ENCODE data around the gene CD3D. TPM values are rescaled to one million over a fixed set of nuclear protein-coding genes. Genes with fewer than 3 reads are reported as not detected.
A peak's percentile ranks its signal among the peaks of the same experiment; 100 is the strongest.

Gene CD3D
- not detected in 2 replicates for polyA plus RNA-seq (2013)

- H3K79me2 ChIP-seq (ENCODE audit: control insufficient read depth, insufficient read depth, low read length, poor library complexity) = no peaks in the 10 kb centered on the region
- WGBS (ENCODE audit: extremely low coverage, insufficient coverage, insufficient read length) = no CpG with 5 or more reads among the region's 13 CpGs
These were observed at the start of gene CD3D for GRCh38 chr11:118342503-118343161. Gene CD3D, minus strand, starts transcription at chr11:118342705. Its CDS starts 98 bp downstream, at chr11:118342607.

DNA sequence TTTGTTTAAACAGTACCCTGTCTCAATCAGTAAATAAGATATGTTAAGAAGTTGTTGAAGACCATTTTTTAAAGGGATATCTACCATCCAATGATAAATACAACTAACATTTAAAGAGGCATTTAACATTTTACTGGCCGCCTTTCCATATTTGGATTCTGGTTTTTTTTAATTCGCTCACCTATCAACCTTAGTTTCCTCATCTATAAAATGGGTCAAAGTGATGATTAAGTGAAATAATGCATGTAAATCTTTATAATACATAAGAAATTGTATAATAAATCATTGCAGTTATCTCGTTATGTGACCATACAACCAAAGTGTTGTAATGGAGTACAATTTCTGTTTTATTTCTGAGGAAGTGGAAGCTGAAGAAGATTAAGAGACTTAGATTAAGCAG, 41.2 kb upstream of the CD3D start:
- Histone ChIP-seq H2BK5ac (ENCODE audit: low read depth, low read length, poor library complexity) (no peak overlapping the region), H3K27me3 (ENCODE audit: insufficient read depth, low read length) (no peaks in the 10 kb centered on the region), H2BK12ac (ENCODE audit: low read length) (no peak overlapping the region), H3K18ac (ENCODE audit: low read length) (no peak overlapping the region), H2AK5ac (ENCODE audit: low read length) (no peak overlapping the region), H3K4me1 (ENCODE audit: control insufficient read depth in 1 of 2, insufficient read depth in 2 of 2, low read length in 2 of 2) (no peaks in the 10 kb centered on the region), H2AFZ (ENCODE audit: insufficient read depth, low read length, poor library complexity) (no peak overlapping the region), H3K14ac (ENCODE audit: low read length) (no peak overlapping the region), H2BK120ac (ENCODE audit: insufficient read depth, low read length, poor library complexity) (no peak overlapping the region), H4K12ac (ENCODE audit: low read depth, low read length) (no peak overlapping the region), H3K23ac (ENCODE audit: low read length) (no peak overlapping the region), H3K4ac (ENCODE audit: low read depth, low read length) (no peak overlapping the region), H3K9me3 (ENCODE audit: insufficient read depth, low read depth, low read length) (no peaks in the 10 kb centered on the region), H3K27ac (ENCODE audit: low read depth, low read length) (no peak overlapping the region), H4K8ac (ENCODE audit: low read depth, low read length) (no peak overlapping the region), H4K91ac (ENCODE audit: low read depth, low read length) (no peak overlapping the region), H3K79me1 (ENCODE audit: low read length) (no peaks in the 10 kb centered on the region), H3K36me3 (ENCODE audit: control insufficient read depth in 1 of 2, insufficient read depth in 2 of 2, low read length in 2 of 2) (peaks cover 10 to 42% of the 10 kb centered on the region in 2 experiments), H3K4me2 (ENCODE audit: low read length) (no peak overlapping the region), H3K79me2 (ENCODE audit: control insufficient read depth, insufficient read depth, low read length, poor library complexity) (no peaks in the 10 kb centered on the region), H3K9ac (ENCODE audit: low read length) (no peak overlapping the region), H3K4me3 (ENCODE audit: low read depth, low read length) (no peak overlapping the region)
- DNase-seq = no peak
- WGBS (ENCODE audit: extremely low coverage, insufficient coverage, insufficient read length) = no CpG with 5 or more reads among the region's 3 CpGs

More at GRCh38 chr11:118342503-118343161, at the start of gene CD3D:
- Histone ChIP-seq H3K14ac (ENCODE audit: low read length) (no peak within 1 kb of the TSS), H2AK5ac (ENCODE audit: low read length) (no peak within 1 kb of the TSS), H2AFZ (ENCODE audit: insufficient read depth, low read length, poor library complexity) (no peak within 1 kb of the TSS), H3K4me3 (ENCODE audit: low read depth, low read length) (no peak within 1 kb of the TSS), H3K4ac (ENCODE audit: low read depth, low read length) (no peak within 1 kb of the TSS), H4K91ac (ENCODE audit: low read depth, low read length) (no peak within 1 kb of the TSS), H3K18ac (ENCODE audit: low read length) (no peak within 1 kb of the TSS), H3K27ac (ENCODE audit: low read depth, low read length) (no peak within 1 kb of the TSS), H4K12ac (ENCODE audit: low read depth, low read length) (no peak within 1 kb of the TSS), H3K9me3 (ENCODE audit: insufficient read depth, low read depth, low read length) (no peaks in the 10 kb centered on the region), H2BK5ac (ENCODE audit: low read depth, low read length, poor library complexity) (no peak within 1 kb of the TSS), H3K4me2 (ENCODE audit: low read length) (no peak within 1 kb of the TSS), H3K9ac (ENCODE audit: low read length) (peak within 1 kb of the TSS; percentile 30), H3K23ac (ENCODE audit: low read length) (no peak within 1 kb of the TSS), H3K79me1 (ENCODE audit: low read length) (no peaks in the 10 kb centered on the region), H4K8ac (ENCODE audit: low read depth, low read length) (no peak within 1 kb of the TSS), H2BK12ac (ENCODE audit: low read length) (no peak within 1 kb of the TSS), H3K36me3 (ENCODE audit: control insufficient read depth in 1 of 2, insufficient read depth in 2 of 2, low read length in 2 of 2) (no peaks in the 10 kb centered on the region), H3K27me3 (ENCODE audit: insufficient read depth, low read length) (no peaks in the 10 kb centered on the region), H2BK120ac (ENCODE audit: insufficient read depth, low read length, poor library complexity) (no peak within 1 kb of the TSS), H3K4me1 (ENCODE audit: control insufficient read depth in 1 of 2, insufficient read depth in 2 of 2, low read length in 2 of 2) (no peaks in the 10 kb centered on the region)
- DNase-seq = no peak

GRCh38 chr11:118382954-118383353, 40.4 kb upstream of the CD3D start:
- H3K23ac ChIP-seq (ENCODE audit: low read length) = no peak overlapping the region
- H3K9ac ChIP-seq (ENCODE audit: low read length) = no peak overlapping the region
- no peaks in the 10 kb centered on the region for H3K79me1 ChIP-seq (ENCODE audit: low read length)
- no peak for DNase-seq
- H4K12ac ChIP-seq (ENCODE audit: low read depth, low read length) = no peak overlapping the region
- H2AFZ ChIP-seq (ENCODE audit: insufficient read depth, low read length, poor library complexity) = no peak overlapping the region
- H3K27me3 ChIP-seq (ENCODE audit: insufficient read depth, low read length) = no peaks in the 10 kb centered on the region
- no peak overlapping the region for H2AK5ac ChIP-seq (ENCODE audit: low read length)
- H3K79me2 ChIP-seq (ENCODE audit: control insufficient read depth, insufficient read depth, low read length, poor library complexity) = no peaks in the 10 kb centered on the region
- H4K8ac ChIP-seq (ENCODE audit: low read depth, low read length) = no peak overlapping the region
- no peak overlapping the region for H2BK5ac ChIP-seq (ENCODE audit: low read depth, low read length, poor library complexity)
- H3K14ac ChIP-seq (ENCODE audit: low read length) = no peak overlapping the region
- no peak overlapping the region for H3K27ac ChIP-seq (ENCODE audit: low read depth, low read length)
- no peak overlapping the region for H3K4me3 ChIP-seq (ENCODE audit: low read depth, low read length)
- H2BK12ac ChIP-seq (ENCODE audit: low read length) = no peak overlapping the region
- no peak overlapping the region for H2BK120ac ChIP-seq (ENCODE audit: insufficient read depth, low read length, poor library complexity)
- H3K36me3 ChIP-seq (ENCODE audit: control insufficient read depth in 1 of 2, insufficient read depth in 2 of 2, low read length in 2 of 2) = peaks cover 8 to 38% of the 10 kb centered on the region in 2 experiments
- no peaks in the 10 kb centered on the region for H3K9me3 ChIP-seq (ENCODE audit: insufficient read depth, low read depth, low read length)
- H3K4me2 ChIP-seq (ENCODE audit: low read length) = no peak overlapping the region
- WGBS (ENCODE audit: extremely low coverage, insufficient coverage, insufficient read length) = no CpG with 5 or more reads among the region's 3 CpGs
- H3K4me1 ChIP-seq (ENCODE audit: control insufficient read depth in 1 of 2, insufficient read depth in 2 of 2, low read length in 2 of 2) = no peaks in the 10 kb centered on the region
- H4K91ac ChIP-seq (ENCODE audit: low read depth, low read length) = no peak overlapping the region
- no peak overlapping the region for H3K18ac ChIP-seq (ENCODE audit: low read length)
- no peak overlapping the region for H3K4ac ChIP-seq (ENCODE audit: low read depth, low read length)

DNA sequence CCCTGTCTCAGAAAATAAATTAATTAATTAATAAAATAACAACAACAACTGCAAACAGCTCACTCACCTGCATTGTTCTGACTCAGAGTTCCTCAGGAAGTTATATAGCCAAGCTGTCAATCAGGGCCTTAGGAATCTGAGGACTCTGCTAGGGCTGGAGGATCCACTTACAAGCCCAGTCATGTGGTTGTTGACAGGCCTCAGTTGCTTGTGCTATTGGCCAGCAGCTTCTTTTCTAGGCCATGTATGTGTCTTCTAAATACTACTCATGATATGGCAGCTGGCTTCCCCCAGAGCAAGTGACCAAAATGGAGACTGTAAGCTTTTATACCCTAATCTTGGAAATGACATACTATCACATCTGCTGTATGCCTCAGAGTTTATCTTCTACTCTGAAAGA, 38.1 kb upstream of the CD3D start:
- Histone ChIP-seq H4K8ac (ENCODE audit: low read depth, low read length) (no peak overlapping the region), H3K79me1 (ENCODE audit: low read length) (no peaks in the 10 kb centered on the region), H3K4me3 (ENCODE audit: low read depth, low read length) (no peak overlapping the region), H3K23ac (ENCODE audit: low read length) (no peak overlapping the region), H2BK5ac (ENCODE audit: low read depth, low read length, poor library complexity) (no peak overlapping the region), H4K91ac (ENCODE audit: low read depth, low read length) (no peak overlapping the region), H4K12ac (ENCODE audit: low read depth, low read length) (no peak overlapping the region), H3K9ac (ENCODE audit: low read length) (no peak overlapping the region), H2AFZ (ENCODE audit: insufficient read depth, low read length, poor library complexity) (no peak overlapping the region), H3K79me2 (ENCODE audit: control insufficient read depth, insufficient read depth, low read length, poor library complexity) (no peaks in the 10 kb centered on the region), H3K9me3 (ENCODE audit: insufficient read depth, low read depth, low read length) (no peaks in the 10 kb centered on the region), H2BK12ac (ENCODE audit: low read length) (no peak overlapping the region), H3K4ac (ENCODE audit: low read depth, low read length) (no peak overlapping the region), H2AK5ac (ENCODE audit: low read length) (no peak overlapping the region), H3K36me3 (ENCODE audit: control insufficient read depth in 1 of 2, insufficient read depth in 2 of 2, low read length in 2 of 2) (peaks cover 13 to 40% of the 10 kb centered on the region in 2 experiments), H3K27ac (ENCODE audit: low read depth, low read length) (no peak overlapping the region), H3K4me1 (ENCODE audit: control insufficient read depth in 1 of 2, insufficient read depth in 2 of 2, low read length in 2 of 2) (no peaks in the 10 kb centered on the region), H3K18ac (ENCODE audit: low read length) (no peak overlapping the region), H2BK120ac (ENCODE audit: insufficient read depth, low read length, poor library complexity) (no peak overlapping the region), H3K27me3 (ENCODE audit: insufficient read depth, low read length) (no peaks in the 10 kb centered on the region), H3K14ac (ENCODE audit: low read length) (no peak overlapping the region), H3K4me2 (ENCODE audit: low read length) (no peak overlapping the region)
- no peak for DNase-seq

Measured in trophoblast cell (in vitro differentiated cells and primary cell).